HepG2 (cell line): ENCODE results near the gene TSPAN18. TPM values are rescaled to one million over a fixed set of nuclear protein-coding genes. Genes with fewer than 3 reads are reported as not detected.

ENCODE experiments used
- ATAC-seq: fragments of 200-7000 bp; cut with Tn5 transposase; 3 replicates; pipeline ENCODE4 v1.9.1; 2020; ENCODE audit warnings: mild to moderate bottlenecking, moderate library complexity
- BruUV-seq: library from RNA; stranded (reverse); fragments of 400-500 nt; replicated peaks from 2 replicates; lab custom pipeline; 2021; lab: Mats Ljungman, UMichigan
- CTCF ChIA-PET: fragments of 300-600 bp; formaldehyde crosslinking; extraction: SDS; loops from one replicate; lab custom pipeline; 2021; ENCODE audit warnings: low total read pairs, inconsistent platforms, low intra/inter-chr PET ratio; lab: Yijun Ruan, JAX
- POLR2A ChIA-PET: fragments of 350-600 bp; sonication (Branson Sonifier 250); formaldehyde crosslinking; loops from one replicate; lab custom pipeline; 2020; ENCODE audit warnings: antibody characterized with exemption, inconsistent platforms; lab: Yijun Ruan, JAX
- DNase-seq: peaks from one replicate; pipeline ENCODE4 v3.0.0-alpha.2; 2015; ENCODE audit warnings: low spot score
- FAIRE-seq: peaks from 3 replicates; lab custom pipeline; 2011; peaks lifted over from hg19 to GRCh38; lab: Jason Lieb, UNC
- H2AFZ ChIP-seq: one replicate; pipeline ENCODE4 v1.6.1; 2011; ENCODE audit warnings: low read length, inconsistent platforms
- H3K27ac ChIP-seq: fragments of 300-600 bp; 3 replicates; pipeline ENCODE4 v1.8.0; 2011; ENCODE audit warnings: mixed run types, mild to moderate bottlenecking, mixed read lengths, low read length, inconsistent platforms; ENCODE audit not compliant: insufficient read depth; ENCODE audit errors: extremely low read length
- H3K27me3 ChIP-seq, 2 experiments: fragments of 200-600 bp in 1 of 2; 2 replicates in 1 of 2; 3 replicates in 1 of 2; pipeline versions ENCODE4 v1.6.0 to v1.8.0; 2011; ENCODE audit warnings: low read length in 2 of 2, mild to moderate bottlenecking in 2 of 2, moderate library complexity in 2 of 2, inconsistent platforms in 1 of 2; ENCODE audit not compliant: insufficient read depth in 2 of 2, control insufficient read depth in 1 of 2
- H3K36me3 ChIP-seq, 2 experiments: fragments of 200-600 bp in 1 of 2; replicated peaks in 1 of 2; 2 replicates in 1 of 2; 3 replicates in 1 of 2; pipeline versions ENCODE4 v1.5.1 to v1.8.0; 2011; ENCODE audit warnings: low read length in 2 of 2, inconsistent platforms in 1 of 2; ENCODE audit not compliant: insufficient read depth in 2 of 2, control insufficient read depth in 1 of 2
- H3K4me1 ChIP-seq: 2 replicates; pipeline ENCODE4 v1.5.1; 2012; ENCODE audit warnings: low read length, inconsistent platforms; ENCODE audit not compliant: insufficient read depth
- H3K4me2 ChIP-seq: 2 replicates; pipeline ENCODE4 v1.6.0; 2011; ENCODE audit warnings: low read depth, low read length, inconsistent platforms
- H3K4me3 ChIP-seq, 3 experiments: fragments of 200-600 bp in 1 of 3; sonication (generic), shearing (Covaris generic) in 1 of 3; replicated peaks in 1 of 3; 2 replicates each; pipeline ENCODE4 v1.5.1; 2011 to 2016; ENCODE audit warnings: low read length in 3 of 3, inconsistent platforms in 2 of 3, low read depth in 2 of 3, mild to moderate bottlenecking in 2 of 3, control low read depth in 1 of 3, mixed read lengths in 1 of 3; ENCODE audit not compliant: insufficient read depth in 1 of 3
- H3K79me2 ChIP-seq: one replicate; pipeline ENCODE4 v1.6.1; 2011; ENCODE audit warnings: low read length, inconsistent platforms; ENCODE audit not compliant: insufficient read depth
- H3K9ac ChIP-seq: 2 replicates; pipeline ENCODE4 v1.6.0; 2011; ENCODE audit warnings: mild to moderate bottlenecking, low read depth, low read length, inconsistent platforms; ENCODE audit not compliant: insufficient read depth
- H3K9me3 ChIP-seq: 2 replicates; pipeline ENCODE4 v1.5.1; 2012; ENCODE audit warnings: mild to moderate bottlenecking, low read length
- H4K20me1 ChIP-seq: 2 replicates; pipeline ENCODE4 v1.6.0; 2011; ENCODE audit warnings: inconsistent platforms, mild to moderate bottlenecking, low read length, moderate library complexity; ENCODE audit not compliant: insufficient read depth
- GLI4 ChIP-seq: sonication (generic); formaldehyde crosslinking; IDR thresholded peaks from 2 replicates; pipeline ENCODE4 v1.5.1; 2020; ENCODE audit warnings: missing genetic modification reagents, mild to moderate bottlenecking, moderate library complexity, borderline replicate concordance
- HOXD1 ChIP-seq: sonication (generic); formaldehyde crosslinking; IDR thresholded peaks from 2 replicates; pipeline ENCODE4 v1.5.0; 2020; ENCODE audit warnings: missing genetic modification reagents
- MEIS2 ChIP-seq: sonication (generic); formaldehyde crosslinking; IDR thresholded peaks from 2 replicates; pipeline ENCODE4 v1.9.0; 2021; ENCODE audit warnings: mild to moderate bottlenecking, missing genetic modification reagents
- RNF2 ChIP-seq: fragments of 450-650 bp; conservative IDR thresholded peaks from 2 replicates; pipeline ENCODE4 v1.6.1; 2016; ENCODE audit warnings: low read depth
- U2AF2 ChIP-seq: fragments of 200-400 bp; formaldehyde crosslinking; IDR thresholded peaks from 2 replicates; pipeline ENCODE4 v1.6.1; 2017; ENCODE audit warnings: low read depth, mild to moderate bottlenecking, low read length
- ZNF629 ChIP-seq: sonication (generic); formaldehyde crosslinking; conservative IDR thresholded peaks from 2 replicates; pipeline ENCODE4 v1.5.0; 2020; ENCODE audit warnings: missing genetic modification reagents
- ZNF737 ChIP-seq: sonication (generic); formaldehyde crosslinking; IDR thresholded peaks from 2 replicates; pipeline ENCODE4 v1.5.0; 2020; ENCODE audit warnings: missing genetic modification reagents, mild to moderate bottlenecking, borderline replicate concordance
- WGBS: methylation state at CpG from one replicate; pipeline ENCODE4 v1.1.6; 2017; ENCODE audit warnings: low lambda C conversion rate; 5-methylcytosine and 5-hydroxymethylcytosine counted together
- in situ Hi-C: cut with HindIII; loops from 2 replicates; pipeline ENCODE4 v1.10.0; 2017; ENCODE audit warnings: low pct_unique_long_range_greater_than_20kb; ENCODE audit not compliant: extremely low pct_ligation_motif_present
- intact Hi-C: fragments of 100-400 bp; cut with micrococcal nuclease; formaldehyde crosslinking; loops from one replicate; pipeline ENCODE4 v1.10.0; 2022; ENCODE audit not compliant: unreplicated experiment
- polyA plus RNA-seq, 8 experiments: library from polyadenylated mRNA; depleted of rRNA in 3 of 8; stranded (reverse) in 7 of 8; unstranded in 1 of 8; fragments of >200 nt; fragmentation: Illumina TruSeq in 4 of 8; extraction: Trizol in 4 of 8; gene quantifications; 2 replicates each; pipeline versions ENCODE4 v1.2.1 to v1.2.3, GENCODE V29; 2011 to 2016; ENCODE audit warnings: low read depth in 4 of 8, missing spikeins in 1 of 8, mixed read lengths in 1 of 8; ENCODE audit not compliant: insufficient read depth in 1 of 8
- total RNA-seq, 5 experiments: library from RNA; depleted of rRNA; stranded (reverse); fragments of >200 nt; fragmentation: Illumina TruSeq; extraction: Trizol; gene quantifications; 2 replicates each; pipeline ENCODE4 v1.2.3, GENCODE V29; 2016; ENCODE audit warnings: low read depth in 1 of 5
- TF ChIP-seq, protein P1 (sequence below): sonication (generic); IDR thresholded peaks from 2 replicates; pipeline ENCODE4 v1.6.1; 2016; ENCODE audit warnings: low read depth, borderline replicate concordance
- TF ChIP-seq, protein P2 (sequence below): IDR thresholded peaks from 2 replicates; pipeline ENCODE4 v1.6.1; 2016; ENCODE audit warnings: control low read depth
- TF ChIP-seq, protein P3 (sequence below): sonication (generic); formaldehyde crosslinking; IDR thresholded peaks from 2 replicates; pipeline ENCODE4 v1.4.0; 2020; ENCODE audit warnings: mild to moderate bottlenecking, missing genetic modification reagents
- TF ChIP-seq, protein P4 (sequence below): sonication (generic); formaldehyde crosslinking; IDR thresholded peaks from 2 replicates; pipeline ENCODE4 v1.5.1; 2020; ENCODE audit warnings: missing genetic modification reagents, mild to moderate bottlenecking, borderline replicate concordance
- TF ChIP-seq, protein P5 (sequence below): fragments of 450-650 bp; IDR thresholded peaks from 2 replicates; pipeline ENCODE4 v1.6.1; 2016

Gene TSPAN18
- total and polyA plus RNA-seq, 2 of the 13 experiments (the other 11 are each of a cell fraction or from before 2014, with no cell fraction given) = not detected

DNA sequence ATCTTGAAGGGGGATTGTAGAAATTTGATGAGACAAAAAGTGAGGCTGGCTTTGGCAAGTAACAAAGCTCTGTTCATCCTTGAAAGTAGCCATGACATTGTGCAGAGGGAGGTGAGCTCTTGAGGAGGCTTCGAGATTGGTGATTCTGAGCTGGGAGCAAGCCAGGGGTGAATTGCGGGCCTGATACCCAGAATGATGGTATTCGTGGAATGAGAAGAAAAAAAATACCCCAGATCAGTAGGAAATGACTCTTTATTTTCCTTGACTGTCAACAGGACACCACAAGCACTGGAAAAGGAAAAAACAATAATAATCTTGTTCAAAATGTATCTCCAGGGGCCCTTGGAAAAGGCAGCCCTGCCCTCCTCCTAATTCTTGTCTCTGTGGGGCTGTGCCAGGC, 62.7 kb downstream of the TSPAN18 start (continued):
- TF ChIP-seq, protein P1, sequence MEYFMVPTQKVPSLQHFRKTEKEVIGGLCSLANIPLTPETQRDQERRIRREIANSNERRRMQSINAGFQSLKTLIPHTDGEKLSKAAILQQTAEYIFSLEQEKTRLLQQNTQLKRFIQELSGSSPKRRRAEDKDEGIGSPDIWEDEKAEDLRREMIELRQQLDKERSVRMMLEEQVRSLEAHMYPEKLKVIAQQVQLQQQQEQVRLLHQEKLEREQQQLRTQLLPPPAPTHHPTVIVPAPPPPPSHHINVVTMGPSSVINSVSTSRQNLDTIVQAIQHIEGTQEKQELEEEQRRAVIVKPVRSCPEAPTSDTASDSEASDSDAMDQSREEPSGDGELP = no peak
- TF ChIP-seq GLI4 (CRISPR knock-in tag) (no peak), ZNF629 (CRISPR knock-in tag) (no peak), U2AF2 (no peak), RNF2 (no peak), ZNF737 (CRISPR knock-in tag) (no peak), HOXD1 (CRISPR knock-in tag) (no peak), MEIS2 (no peak)
- TF ChIP-seq, protein P2, sequence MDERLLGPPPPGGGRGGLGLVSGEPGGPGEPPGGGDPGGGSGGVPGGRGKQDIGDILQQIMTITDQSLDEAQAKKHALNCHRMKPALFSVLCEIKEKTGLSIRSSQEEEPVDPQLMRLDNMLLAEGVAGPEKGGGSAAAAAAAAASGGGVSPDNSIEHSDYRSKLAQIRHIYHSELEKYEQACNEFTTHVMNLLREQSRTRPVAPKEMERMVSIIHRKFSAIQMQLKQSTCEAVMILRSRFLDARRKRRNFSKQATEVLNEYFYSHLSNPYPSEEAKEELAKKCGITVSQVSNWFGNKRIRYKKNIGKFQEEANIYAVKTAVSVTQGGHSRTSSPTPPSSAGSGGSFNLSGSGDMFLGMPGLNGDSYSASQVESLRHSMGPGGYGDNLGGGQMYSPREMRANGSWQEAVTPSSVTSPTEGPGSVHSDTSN (CRISPR knock-in tag) = no peak
- TF ChIP-seq, protein P3, sequence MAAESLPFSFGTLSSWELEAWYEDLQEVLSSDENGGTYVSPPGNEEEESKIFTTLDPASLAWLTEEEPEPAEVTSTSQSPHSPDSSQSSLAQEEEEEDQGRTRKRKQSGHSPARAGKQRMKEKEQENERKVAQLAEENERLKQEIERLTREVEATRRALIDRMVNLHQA (CRISPR knock-in tag) = no peak

DNA sequence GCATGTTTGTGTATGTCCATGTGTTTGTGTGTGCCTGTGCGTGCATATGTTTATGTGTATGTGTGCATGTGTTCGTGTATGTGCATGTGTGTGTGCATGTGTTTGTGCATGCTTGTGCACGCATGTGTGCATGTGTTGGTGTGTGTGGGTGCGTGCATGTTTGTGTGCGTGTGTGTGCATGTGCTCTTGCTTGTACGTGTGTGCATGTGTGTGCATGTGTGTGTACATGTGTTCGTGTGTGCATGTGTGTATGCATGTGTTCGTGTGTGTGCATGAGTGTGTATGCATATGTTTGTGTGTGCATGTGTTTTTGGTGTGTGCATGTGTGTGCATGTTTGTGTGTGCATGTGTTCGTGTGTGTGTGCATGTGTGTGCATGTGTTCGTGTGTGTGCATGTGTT, 63.4 kb downstream of the TSPAN18 start:
- no peak overlapping the region for H3K27ac ChIP-seq
- FAIRE-seq = no peak
- no peaks in the 10 kb centered on the region for H4K20me1 ChIP-seq
- 52% methylated on average over 10 of the region's 10 CpGs for WGBS
- no peak overlapping the region for H3K4me3 ChIP-seq
- no peak overlapping the region for H2AFZ ChIP-seq
- H3K27me3 ChIP-seq = peaks cover 0 to under 1% of the 10 kb centered on the region in 2 experiments; a peak in 1 of 5 replicates
- no peaks in the 10 kb centered on the region for H3K9me3 ChIP-seq
- H3K36me3 ChIP-seq = no peaks in the 10 kb centered on the region
- H3K4me1 ChIP-seq = no peaks in the 10 kb centered on the region
- H3K4me2 ChIP-seq = no peak overlapping the region
- CTCF ChIA-PET = no interaction called here
- DNase-seq = no peak
- BruUV-seq = no TSS peak
- intact Hi-C loops (no loop called here), in situ Hi-C loops (no loop called here)
- H3K79me2 ChIP-seq = no peaks in the 10 kb centered on the region
- POLR2A ChIA-PET = no interaction called here
- TF ChIP-seq, protein P4, sequence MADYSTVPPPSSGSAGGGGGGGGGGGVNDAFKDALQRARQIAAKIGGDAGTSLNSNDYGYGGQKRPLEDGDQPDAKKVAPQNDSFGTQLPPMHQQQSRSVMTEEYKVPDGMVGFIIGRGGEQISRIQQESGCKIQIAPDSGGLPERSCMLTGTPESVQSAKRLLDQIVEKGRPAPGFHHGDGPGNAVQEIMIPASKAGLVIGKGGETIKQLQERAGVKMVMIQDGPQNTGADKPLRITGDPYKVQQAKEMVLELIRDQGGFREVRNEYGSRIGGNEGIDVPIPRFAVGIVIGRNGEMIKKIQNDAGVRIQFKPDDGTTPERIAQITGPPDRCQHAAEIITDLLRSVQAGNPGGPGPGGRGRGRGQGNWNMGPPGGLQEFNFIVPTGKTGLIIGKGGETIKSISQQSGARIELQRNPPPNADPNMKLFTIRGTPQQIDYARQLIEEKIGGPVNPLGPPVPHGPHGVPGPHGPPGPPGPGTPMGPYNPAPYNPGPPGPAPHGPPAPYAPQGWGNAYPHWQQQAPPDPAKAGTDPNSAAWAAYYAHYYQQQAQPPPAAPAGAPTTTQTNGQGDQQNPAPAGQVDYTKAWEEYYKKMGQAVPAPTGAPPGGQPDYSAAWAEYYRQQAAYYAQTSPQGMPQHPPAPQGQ (CRISPR knock-in tag) = no peak
- TF ChIP-seq, protein P5, sequence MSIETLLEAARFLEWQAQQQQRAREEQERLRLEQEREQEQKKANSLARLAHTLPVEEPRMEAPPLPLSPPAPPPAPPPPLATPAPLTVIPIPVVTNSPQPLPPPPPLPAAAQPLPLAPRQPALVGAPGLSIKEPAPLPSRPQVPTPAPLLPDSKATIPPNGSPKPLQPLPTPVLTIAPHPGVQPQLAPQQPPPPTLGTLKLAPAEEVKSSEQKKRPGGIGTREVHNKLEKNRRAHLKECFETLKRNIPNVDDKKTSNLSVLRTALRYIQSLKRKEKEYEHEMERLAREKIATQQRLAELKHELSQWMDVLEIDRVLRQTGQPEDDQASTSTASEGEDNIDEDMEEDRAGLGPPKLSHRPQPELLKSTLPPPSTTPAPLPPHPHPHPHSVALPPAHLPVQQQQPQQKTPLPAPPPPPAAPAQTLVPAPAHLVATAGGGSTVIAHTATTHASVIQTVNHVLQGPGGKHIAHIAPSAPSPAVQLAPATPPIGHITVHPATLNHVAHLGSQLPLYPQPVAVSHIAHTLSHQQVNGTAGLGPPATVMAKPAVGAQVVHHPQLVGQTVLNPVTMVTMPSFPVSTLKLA = peak; percentile 100
- no peak for ATAC-seq
- no peak overlapping the region for H3K9ac ChIP-seq
